HG03558 (cell line): ENCODE results near the gene MYO1B.

Experiments used
- ATAC-seq: cut with Tn5 transposase; IDR thresholded peaks from one replicate; pipeline ENCODE4 v1.9.1; 2021; ENCODE audit warnings: moderate number of reproducible peaks; ENCODE audit not compliant: unreplicated experiment; ENCODE audit errors: extremely low read depth

The MYO1B gene

GRCh38 chr2:191292869-191293268 lies 47.7 kb downstream of the MYO1B start:
- ATAC-seq, result no peak

- ATAC-seq, result no peak
Measured at GRCh38 chr2:191295088-191295487, 49.9 kb downstream of the MYO1B start.

- no peak for ATAC-seq
Measured at GRCh38 chr2:191296083-191297006, 51.1 kb downstream of the MYO1B start.

DNA sequence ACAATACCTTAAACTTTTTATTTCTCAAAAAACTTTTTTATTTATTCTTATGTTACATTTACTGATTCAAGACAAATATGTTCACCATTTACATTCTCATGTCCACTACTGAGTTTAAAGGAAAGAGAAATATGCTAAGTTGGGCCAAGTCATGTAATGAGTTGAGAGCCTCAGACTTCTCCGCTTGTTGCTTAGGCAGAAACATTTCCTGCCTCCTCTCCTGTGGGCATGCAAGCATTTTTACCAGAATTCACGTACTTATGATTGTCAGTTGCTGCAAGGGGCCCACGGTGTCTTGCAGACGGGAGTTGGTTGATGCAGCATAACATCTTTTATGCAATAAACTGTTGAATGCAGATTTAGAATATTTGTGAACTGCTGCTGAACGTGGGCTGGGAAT lies 51.8 kb downstream of the MYO1B start:
- no peak for ATAC-seq

- ATAC-seq, result no peak
Measured at GRCh38 chr2:191298306-191298705, 53.1 kb downstream of the MYO1B start.

DNA sequence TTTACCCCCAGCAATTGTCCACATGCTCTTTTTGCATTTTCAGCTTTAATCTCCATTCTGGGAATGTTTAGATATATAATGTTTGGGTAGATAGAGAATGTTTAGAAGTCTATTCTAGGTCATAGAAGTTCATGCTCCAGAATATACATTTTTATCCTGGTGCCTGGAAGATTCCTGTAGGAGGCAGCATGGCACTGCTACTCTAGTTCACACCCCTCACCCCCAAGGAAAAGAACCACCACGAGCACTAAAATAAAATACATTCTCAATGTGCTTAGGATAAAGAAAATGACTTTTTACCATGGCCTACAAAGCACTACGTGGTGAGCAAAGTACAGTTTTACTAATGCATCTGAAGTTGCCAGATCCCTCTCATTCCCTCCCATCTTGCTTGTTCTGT lies 53.8 kb downstream of the MYO1B start:
- no peak for ATAC-seq

DNA sequence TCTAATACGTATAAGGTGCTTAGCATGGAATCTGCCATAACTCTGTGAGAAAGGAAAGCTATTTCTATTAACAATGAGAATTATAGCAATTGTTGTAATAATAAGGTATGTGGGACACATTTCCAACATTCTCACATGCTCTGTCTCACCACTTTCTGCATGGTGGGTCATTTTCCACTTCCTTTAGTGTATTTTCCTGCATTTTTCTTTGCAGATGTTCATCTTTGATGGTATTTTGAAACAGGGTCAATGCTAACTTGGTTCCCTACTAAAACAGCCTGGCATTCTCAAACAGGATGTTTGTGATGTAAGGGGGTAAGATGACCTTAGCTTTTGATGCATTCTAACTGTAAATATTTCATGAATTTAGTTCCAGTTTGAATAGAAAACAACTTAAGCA lies 54.7 kb downstream of the MYO1B start:
- ATAC-seq, result no peak

- ATAC-seq, result no peak
Measured at GRCh38 chr2:191301971-191302370, 56.8 kb downstream of the MYO1B start.

- ATAC-seq, result no peak
Measured at GRCh38 chr2:191302459-191303139, 57.4 kb downstream of the MYO1B start.

- no peak for ATAC-seq
Measured at GRCh38 chr2:191303140-191304005, 58.2 kb downstream of the MYO1B start.

- ATAC-seq, result no peak
Measured at GRCh38 chr2:191304939-191305875, 60.0 kb downstream of the MYO1B start.

DNA sequence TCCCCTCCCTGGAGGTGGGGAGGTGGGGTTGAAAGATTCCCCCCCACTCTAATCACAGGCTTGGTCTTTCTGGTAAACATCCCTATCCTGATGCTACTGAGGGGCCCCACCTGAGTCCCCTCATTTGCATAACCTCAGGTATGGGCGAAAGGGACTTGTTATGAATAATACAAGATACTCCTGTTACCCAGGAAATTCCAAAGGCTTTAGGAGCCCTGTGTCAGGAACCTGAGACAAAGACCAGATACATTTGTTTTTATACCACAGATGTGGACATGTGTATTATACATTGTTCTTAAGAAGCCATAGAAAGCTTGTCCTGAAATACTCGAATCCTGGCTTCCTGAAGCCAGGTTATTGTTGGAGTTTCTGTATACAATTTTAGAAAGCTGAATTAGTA lies 62.8 kb downstream of the MYO1B start:
- no peak for ATAC-seq

DNA sequence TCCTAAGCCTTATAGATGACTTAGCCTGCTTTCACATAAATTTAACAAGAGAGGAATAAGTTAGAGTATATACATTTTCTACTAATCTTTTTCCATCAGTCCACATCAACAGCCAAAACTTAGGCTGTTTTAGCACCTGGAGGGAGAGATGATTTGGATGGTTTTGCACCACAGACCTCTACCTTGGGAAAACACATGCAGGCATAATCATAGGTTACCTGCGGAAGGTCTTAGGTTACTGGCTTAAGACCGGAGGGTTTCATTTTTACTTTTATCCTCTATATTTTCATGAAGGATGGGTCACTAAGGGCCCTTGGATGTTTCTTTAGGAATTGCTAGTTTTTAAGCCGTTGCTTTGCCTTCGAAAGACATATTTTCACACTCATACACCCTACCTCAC lies 66.0 kb downstream of the MYO1B start:
- ATAC-seq, result no peak

GRCh38 chr2:191311627-191312026 lies 66.4 kb downstream of the MYO1B start:
- no peak for ATAC-seq

DNA sequence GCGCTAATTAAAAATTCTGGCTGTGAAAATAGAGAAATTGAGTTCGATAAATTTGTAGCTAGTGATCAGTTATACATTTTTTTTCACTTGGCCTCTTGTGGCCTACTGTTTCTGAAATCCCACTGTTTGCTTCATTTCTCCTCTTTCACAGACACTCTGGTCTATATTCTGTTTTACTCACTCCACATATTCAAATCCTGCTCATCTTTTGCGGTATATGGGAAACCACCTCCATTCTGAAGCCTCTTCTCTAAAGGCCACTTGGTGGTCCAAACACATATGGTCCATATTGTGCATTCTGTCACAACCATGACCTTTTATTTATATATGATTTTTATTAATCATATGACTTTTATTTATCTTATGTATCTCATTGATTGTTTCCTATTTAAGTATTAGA lies 67.0 kb downstream of the MYO1B start:
- ATAC-seq, result no peak

DNA sequence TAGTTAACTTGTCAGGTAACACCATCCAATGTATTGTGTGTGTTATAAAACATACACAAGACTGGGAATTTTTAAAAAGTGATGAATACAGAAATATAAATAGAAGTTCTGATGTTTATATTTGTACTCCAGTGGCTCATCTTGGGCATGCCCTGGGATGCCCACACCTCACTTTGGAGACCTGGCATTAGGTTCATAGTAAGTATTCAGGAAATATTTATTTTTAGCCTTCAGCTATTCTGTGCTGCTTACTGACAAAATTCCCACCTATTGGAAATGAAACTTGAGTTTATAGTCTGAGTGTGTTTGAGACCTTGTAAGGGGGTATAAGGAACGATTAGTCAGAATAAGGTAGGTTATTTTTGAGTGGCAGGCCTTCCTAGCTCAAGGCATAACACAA lies 67.5 kb downstream of the MYO1B start:
- ATAC-seq, result no peak

- ATAC-seq, result no peak
Measured at GRCh38 chr2:191314697-191315364, 69.6 kb downstream of the MYO1B start.

- ATAC-seq, result no peak
Measured at GRCh38 chr2:191315365-191315752, 70.2 kb downstream of the MYO1B start.
